Mucosa of stomach (tissue), 1 donor: Measurements from ENCODE around the gene RSPO3.

Source experiments
- H3K27me3 ChIP-seq: one replicate; pipeline ENCODE4 v1.7.0; 2013; ENCODE audit warnings: mild to moderate bottlenecking, low read length; ENCODE audit not compliant: control insufficient read depth, insufficient read depth
- H3K36me3 ChIP-seq: one replicate; pipeline ENCODE4 v1.7.0; 2013; ENCODE audit warnings: low read length; ENCODE audit not compliant: control insufficient read depth, insufficient read depth
- H3K4me1 ChIP-seq: one replicate; pipeline ENCODE4 v1.7.0; 2013; ENCODE audit warnings: mild to moderate bottlenecking, low read length; ENCODE audit not compliant: control insufficient read depth, insufficient read depth
- H3K4me3 ChIP-seq: one replicate; pipeline ENCODE4 v1.7.0; 2013; ENCODE audit warnings: low read length
- H3K9ac ChIP-seq: one replicate; pipeline ENCODE4 v1.7.0; 2013; ENCODE audit warnings: mild to moderate bottlenecking, low read length, moderate library complexity
- H3K9me3 ChIP-seq: one replicate; pipeline ENCODE4 v1.7.0; 2013; ENCODE audit warnings: mild to moderate bottlenecking, low read length, moderate library complexity; ENCODE audit not compliant: control insufficient read depth
- donor health status: Pancreatic carcinoma.

Gene RSPO3

GRCh38 chr6:127192911-127193541 is 74.6 kb downstream of the RSPO3 start:
- Histone ChIP-seq H3K27me3 (no peaks in the 10 kb centered on the region), H3K4me3 (no peak overlapping the region), H3K4me1 (no peaks in the 10 kb centered on the region), H3K36me3 (no peaks in the 10 kb centered on the region), H3K9ac (no peak overlapping the region), H3K9me3 (no peaks in the 10 kb centered on the region)

- Histone ChIP-seq H3K27me3 (no peaks in the 10 kb centered on the region), H3K4me3 (no peak overlapping the region), H3K9me3 (no peaks in the 10 kb centered on the region), H3K9ac (no peak overlapping the region), H3K36me3 (no peaks in the 10 kb centered on the region), H3K4me1 (no peaks in the 10 kb centered on the region)
These were observed 77.4 kb downstream of the RSPO3 start for GRCh38 chr6:127195833-127196232.

GRCh38 chr6:127198549-127198948 is 80.1 kb downstream of the RSPO3 start:
- Histone ChIP-seq H3K4me3 (no peak overlapping the region), H3K27me3 (no peaks in the 10 kb centered on the region), H3K9ac (no peak overlapping the region), H3K36me3 (no peaks in the 10 kb centered on the region), H3K9me3 (no peaks in the 10 kb centered on the region), H3K4me1 (no peaks in the 10 kb centered on the region)

GRCh38 chr6:127199470-127199869 is 81.0 kb downstream of the RSPO3 start:
- Histone ChIP-seq H3K27me3 (no peaks in the 10 kb centered on the region), H3K36me3 (no peaks in the 10 kb centered on the region), H3K9me3 (no peaks in the 10 kb centered on the region), H3K9ac (no peak overlapping the region), H3K4me1 (no peaks in the 10 kb centered on the region), H3K4me3 (no peak overlapping the region)

GRCh38 chr6:127200114-127200513 is 81.6 kb downstream of the RSPO3 start:
- no peaks in the 10 kb centered on the region for H3K4me1 ChIP-seq
- no peaks in the 10 kb centered on the region for H3K9me3 ChIP-seq
- H3K4me3 ChIP-seq, result no peak overlapping the region
- no peaks in the 10 kb centered on the region for H3K27me3 ChIP-seq
- no peaks in the 10 kb centered on the region for H3K36me3 ChIP-seq
- H3K9ac ChIP-seq, result no peak overlapping the region

- no peaks in the 10 kb centered on the region for H3K4me1 ChIP-seq
- H3K36me3 ChIP-seq, result no peaks in the 10 kb centered on the region
- H3K9ac ChIP-seq, result no peak overlapping the region
- H3K9me3 ChIP-seq, result no peaks in the 10 kb centered on the region
- H3K27me3 ChIP-seq, result no peaks in the 10 kb centered on the region
- no peak overlapping the region for H3K4me3 ChIP-seq
These were observed 82.8 kb downstream of the RSPO3 start for GRCh38 chr6:127201321-127201720.

GRCh38 chr6:127202676-127203075 is 84.2 kb downstream of the RSPO3 start:
- no peak overlapping the region for H3K9ac ChIP-seq
- H3K9me3 ChIP-seq, result no peaks in the 10 kb centered on the region
- no peaks in the 10 kb centered on the region for H3K27me3 ChIP-seq
- no peak overlapping the region for H3K4me3 ChIP-seq
- H3K36me3 ChIP-seq, result no peaks in the 10 kb centered on the region
- H3K4me1 ChIP-seq, result no peaks in the 10 kb centered on the region

- Histone ChIP-seq H3K4me3 (no peak overlapping the region), H3K36me3 (no peaks in the 10 kb centered on the region), H3K9ac (no peak overlapping the region), H3K9me3 (no peaks in the 10 kb centered on the region), H3K27me3 (no peaks in the 10 kb centered on the region), H3K4me1 (no peaks in the 10 kb centered on the region)
These were observed 85.8 kb downstream of the RSPO3 start for GRCh38 chr6:127204281-127204680.

- H3K9ac ChIP-seq, result no peak overlapping the region
- no peaks in the 10 kb centered on the region for H3K36me3 ChIP-seq
- no peak overlapping the region for H3K4me3 ChIP-seq
- no peaks in the 10 kb centered on the region for H3K9me3 ChIP-seq
- no peaks in the 10 kb centered on the region for H3K27me3 ChIP-seq
- no peaks in the 10 kb centered on the region for H3K4me1 ChIP-seq
These were observed 86.6 kb downstream of the RSPO3 start for GRCh38 chr6:127205036-127205435.

GRCh38 chr6:127206531-127207095 is 88.1 kb downstream of the RSPO3 start:
- H3K27me3 ChIP-seq, result no peaks in the 10 kb centered on the region
- no peak overlapping the region for H3K9ac ChIP-seq
- no peaks in the 10 kb centered on the region for H3K4me1 ChIP-seq
- H3K4me3 ChIP-seq, result no peak overlapping the region
- H3K9me3 ChIP-seq, result no peaks in the 10 kb centered on the region
- H3K36me3 ChIP-seq, result no peaks in the 10 kb centered on the region

- H3K36me3 ChIP-seq, result no peaks in the 10 kb centered on the region
- no peak overlapping the region for H3K9ac ChIP-seq
- no peaks in the 10 kb centered on the region for H3K9me3 ChIP-seq
- no peaks in the 10 kb centered on the region for H3K27me3 ChIP-seq
- no peaks in the 10 kb centered on the region for H3K4me1 ChIP-seq
- H3K4me3 ChIP-seq, result no peak overlapping the region
These were observed 89.2 kb downstream of the RSPO3 start for GRCh38 chr6:127207591-127208120.

GRCh38 chr6:127210725-127211124 is 92.3 kb downstream of the RSPO3 start:
- H3K9ac ChIP-seq, result no peak overlapping the region
- H3K9me3 ChIP-seq, result no peaks in the 10 kb centered on the region
- no peak overlapping the region for H3K4me3 ChIP-seq
- no peaks in the 10 kb centered on the region for H3K4me1 ChIP-seq
- H3K36me3 ChIP-seq, result no peaks in the 10 kb centered on the region
- H3K27me3 ChIP-seq, result no peaks in the 10 kb centered on the region
